ENCODE data around the gene FBXO48.

- TF ChIP-seq, protein P1, sequence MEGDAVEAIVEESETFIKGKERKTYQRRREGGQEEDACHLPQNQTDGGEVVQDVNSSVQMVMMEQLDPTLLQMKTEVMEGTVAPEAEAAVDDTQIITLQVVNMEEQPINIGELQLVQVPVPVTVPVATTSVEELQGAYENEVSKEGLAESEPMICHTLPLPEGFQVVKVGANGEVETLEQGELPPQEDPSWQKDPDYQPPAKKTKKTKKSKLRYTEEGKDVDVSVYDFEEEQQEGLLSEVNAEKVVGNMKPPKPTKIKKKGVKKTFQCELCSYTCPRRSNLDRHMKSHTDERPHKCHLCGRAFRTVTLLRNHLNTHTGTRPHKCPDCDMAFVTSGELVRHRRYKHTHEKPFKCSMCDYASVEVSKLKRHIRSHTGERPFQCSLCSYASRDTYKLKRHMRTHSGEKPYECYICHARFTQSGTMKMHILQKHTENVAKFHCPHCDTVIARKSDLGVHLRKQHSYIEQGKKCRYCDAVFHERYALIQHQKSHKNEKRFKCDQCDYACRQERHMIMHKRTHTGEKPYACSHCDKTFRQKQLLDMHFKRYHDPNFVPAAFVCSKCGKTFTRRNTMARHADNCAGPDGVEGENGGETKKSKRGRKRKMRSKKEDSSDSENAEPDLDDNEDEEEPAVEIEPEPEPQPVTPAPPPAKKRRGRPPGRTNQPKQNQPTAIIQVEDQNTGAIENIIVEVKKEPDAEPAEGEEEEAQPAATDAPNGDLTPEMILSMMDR (conservative IDR thresholded peaks at IDR 0.05; ENCODE audit: low read depth, low read length) = no peak
- TF ChIP-seq POLR2A (IDR thresholded peaks at IDR 0.05; ENCODE audit: low read depth, low read length) (no peak), CEBPB (IDR thresholded peaks at IDR 0.05; ENCODE audit: low read depth, low read length) (peak; percentile 82), RAD21 (IDR thresholded peaks at IDR 0.05; ENCODE audit: low read length) (no peak)
Observed at GRCh38 chr2:68469935-68470334, 2.8 kb upstream of the FBXO48 start.

Measured in IMR-90 (cell line).